HEK293 (cell line): ENCODE results near the gene TMF1.

Experiments used
- CTCF ChIA-PET: fragments of 350-600 bp; formaldehyde crosslinking; extraction: SDS; loops from one replicate; lab custom pipeline; 2021; ENCODE audit warnings: antibody characterized with exemption; lab: Yijun Ruan, JAX
- POLR2A ChIA-PET: fragments of 300-600 bp; formaldehyde crosslinking; extraction: SDS; loops from one replicate; lab custom pipeline; 2020; ENCODE audit warnings: antibody characterized with exemption, inconsistent platforms; lab: Yijun Ruan, JAX
- H3K27ac ChIP-seq: fragments of 200-500 bp; sonication (Bioruptor generic); 2 replicates; pipeline ENCODE4 v1.5.1; 2014; ENCODE audit warnings: low read depth, low read length, control low read depth, inconsistent platforms; ENCODE audit errors: extremely low read depth
- H3K36me3 ChIP-seq, 2 experiments: fragments of 200-500 bp in 1 of 2; sonication (Bioruptor generic) in 1 of 2; 1 replicate in 1 of 2; 2 replicates in 1 of 2; pipeline ENCODE4 v1.5.1; 2014 to 2017; ENCODE audit warnings: inconsistent platforms in 2 of 2, low read length in 2 of 2; ENCODE audit not compliant: control insufficient read depth in 2 of 2, insufficient read depth in 1 of 2
- H3K4me1 ChIP-seq: fragments of 200-500 bp; sonication (Bioruptor generic); 2 replicates; pipeline ENCODE4 v1.5.1; 2014; ENCODE audit warnings: mild to moderate bottlenecking, low read length, inconsistent platforms; ENCODE audit not compliant: control insufficient read depth, insufficient read depth
- H3K4me3 ChIP-seq: 2 replicates; pipeline ENCODE4 v1.5.1; 2011; ENCODE audit warnings: low read depth, mild to moderate bottlenecking, control low read depth, low read length, moderate library complexity
- H3K9me3 ChIP-seq: fragments of 200-500 bp; sonication (Bioruptor generic); 2 replicates; pipeline ENCODE4 v1.5.1; 2014; ENCODE audit warnings: low read depth, low read length, inconsistent platforms; ENCODE audit not compliant: control insufficient read depth, insufficient read depth
- GFI1B ChIP-seq: fragments of 450-650 bp; formaldehyde crosslinking; IDR thresholded peaks from 2 replicates; pipeline ENCODE4 v1.5.1; 2016; ENCODE audit warnings: missing biosample characterization, missing genetic modification characterization
- MZF1 ChIP-seq: fragments of 450-650 bp; formaldehyde crosslinking; IDR thresholded peaks from 2 replicates; pipeline ENCODE4 v1.5.1; 2017; ENCODE audit warnings: missing biosample characterization, missing genetic modification characterization, borderline replicate concordance
- ZFHX2 ChIP-seq: fragments of 450-650 bp; formaldehyde crosslinking; conservative IDR thresholded peaks from 2 replicates; pipeline ENCODE4 v1.5.1; 2016; ENCODE audit warnings: missing biosample characterization, missing genetic modification characterization
- ZFP41 ChIP-seq: fragments of 450-650 bp; formaldehyde crosslinking; IDR thresholded peaks from 2 replicates; pipeline ENCODE4 v1.5.1; 2016; ENCODE audit warnings: missing biosample characterization, missing genetic modification characterization, borderline replicate concordance
- ZFP69B ChIP-seq: fragments of 450-650 bp; formaldehyde crosslinking; IDR thresholded peaks from 2 replicates; pipeline ENCODE4 v1.5.1; 2016; ENCODE audit warnings: missing biosample characterization, missing genetic modification characterization
- ZNF157 ChIP-seq: fragments of 450-650 bp; formaldehyde crosslinking; IDR thresholded peaks from 2 replicates; pipeline ENCODE4 v1.5.1; 2016; ENCODE audit warnings: missing biosample characterization, missing genetic modification characterization
- ZNF16 ChIP-seq: fragments of 450-650 bp; formaldehyde crosslinking; IDR thresholded peaks from 2 replicates; pipeline ENCODE4 v1.5.1; 2016; ENCODE audit warnings: low read depth, missing biosample characterization, missing genetic modification characterization
- ZNF174 ChIP-seq: fragments of 450-650 bp; formaldehyde crosslinking; IDR thresholded peaks from 2 replicates; pipeline ENCODE4 v1.5.0; 2017; ENCODE audit warnings: missing biosample characterization, mild to moderate bottlenecking, missing genetic modification characterization
- ZNF214 ChIP-seq: fragments of 450-650 bp; formaldehyde crosslinking; IDR thresholded peaks from 2 replicates; pipeline ENCODE4 v1.5.1; 2017; ENCODE audit warnings: missing biosample characterization, mild to moderate bottlenecking, missing genetic modification characterization, borderline replicate concordance
- ZNF239 ChIP-seq: fragments of 450-650 bp; formaldehyde crosslinking; IDR thresholded peaks from 2 replicates; pipeline ENCODE4 v1.5.1; 2016; ENCODE audit warnings: missing biosample characterization, missing genetic modification characterization
- ZNF248 ChIP-seq: fragments of 450-650 bp; formaldehyde crosslinking; IDR thresholded peaks from 2 replicates; pipeline ENCODE4 v1.5.1; 2017; ENCODE audit warnings: missing biosample characterization, missing genetic modification characterization
- ZNF292 ChIP-seq: fragments of 450-650 bp; formaldehyde crosslinking; IDR thresholded peaks from 2 replicates; pipeline ENCODE4 v1.5.1; 2016; ENCODE audit warnings: low read depth, missing biosample characterization, missing genetic modification characterization, borderline replicate concordance
- ZNF366 ChIP-seq: fragments of 450-650 bp; formaldehyde crosslinking; conservative IDR thresholded peaks from 2 replicates; pipeline ENCODE4 v1.5.1; 2016; ENCODE audit warnings: missing biosample characterization, missing genetic modification characterization
- ZNF426 ChIP-seq: fragments of 450-650 bp; formaldehyde crosslinking; IDR thresholded peaks from 2 replicates; pipeline ENCODE4 v1.5.1; 2017; ENCODE audit warnings: missing biosample characterization, missing genetic modification characterization, mild to moderate bottlenecking, inconsistent platforms, moderate library complexity
- ZNF433 ChIP-seq: fragments of 450-650 bp; formaldehyde crosslinking; IDR thresholded peaks from 2 replicates; pipeline ENCODE4 v1.5.1; 2016; ENCODE audit warnings: missing biosample characterization, missing genetic modification characterization, low read depth
- ZNF473 ChIP-seq: fragments of 450-650 bp; formaldehyde crosslinking; IDR thresholded peaks from 2 replicates; pipeline ENCODE4 v1.5.1; 2017; ENCODE audit warnings: missing biosample characterization, missing genetic modification characterization
- ZNF521 ChIP-seq: fragments of 450-650 bp; formaldehyde crosslinking; IDR thresholded peaks from 2 replicates; pipeline ENCODE4 v1.5.1; 2017; ENCODE audit warnings: missing biosample characterization, mild to moderate bottlenecking, missing genetic modification characterization
- ZNF548 ChIP-seq: fragments of 450-650 bp; formaldehyde crosslinking; IDR thresholded peaks from 2 replicates; pipeline ENCODE4 v1.5.1; 2016; ENCODE audit warnings: missing biosample characterization, missing genetic modification characterization
- ZNF555 ChIP-seq: fragments of 450-650 bp; formaldehyde crosslinking; conservative IDR thresholded peaks from 2 replicates; pipeline ENCODE4 v1.5.1; 2017; ENCODE audit warnings: missing biosample characterization, mild to moderate bottlenecking, missing genetic modification characterization, inconsistent platforms
- ZNF623 ChIP-seq: fragments of 450-650 bp; formaldehyde crosslinking; IDR thresholded peaks from 2 replicates; pipeline ENCODE4 v1.5.1; 2016; ENCODE audit warnings: missing biosample characterization, missing genetic modification characterization
- ZNF654 ChIP-seq: fragments of 450-650 bp; formaldehyde crosslinking; IDR thresholded peaks from 2 replicates; pipeline ENCODE4 v1.5.1; 2016; ENCODE audit warnings: low read depth, missing biosample characterization, missing genetic modification characterization
- ZNF776 ChIP-seq: fragments of 450-650 bp; formaldehyde crosslinking; IDR thresholded peaks from 2 replicates; pipeline ENCODE4 v1.5.0; 2017; ENCODE audit warnings: missing biosample characterization, missing genetic modification characterization, borderline replicate concordance
- ZSCAN16 ChIP-seq: fragments of 450-650 bp; formaldehyde crosslinking; IDR thresholded peaks from 2 replicates; pipeline ENCODE4 v1.5.1; 2016; ENCODE audit warnings: missing biosample characterization, missing genetic modification characterization
- TF ChIP-seq, protein P1 (sequence below): fragments of 450-650 bp; formaldehyde crosslinking; IDR thresholded peaks from 2 replicates; pipeline ENCODE4 v1.5.1; 2016; ENCODE audit warnings: missing biosample characterization, missing genetic modification characterization
- TF ChIP-seq, protein P2 (sequence below): fragments of 450-650 bp; formaldehyde crosslinking; IDR thresholded peaks from 2 replicates; pipeline ENCODE4 v1.5.1; 2017; ENCODE audit warnings: missing biosample characterization, missing genetic modification characterization
- TF ChIP-seq, protein P3 (sequence below): fragments of 450-650 bp; IDR thresholded peaks from 2 replicates; pipeline ENCODE4 v1.5.1; 2018; ENCODE audit warnings: missing biosample characterization, mild to moderate bottlenecking, missing genetic modification characterization
- TF ChIP-seq, protein P4 (sequence below): fragments of 450-650 bp; formaldehyde crosslinking; IDR thresholded peaks from 2 replicates; pipeline ENCODE4 v1.5.0; 2017; ENCODE audit warnings: missing biosample characterization, missing genetic modification characterization, borderline replicate concordance

The TMF1 gene

DNA sequence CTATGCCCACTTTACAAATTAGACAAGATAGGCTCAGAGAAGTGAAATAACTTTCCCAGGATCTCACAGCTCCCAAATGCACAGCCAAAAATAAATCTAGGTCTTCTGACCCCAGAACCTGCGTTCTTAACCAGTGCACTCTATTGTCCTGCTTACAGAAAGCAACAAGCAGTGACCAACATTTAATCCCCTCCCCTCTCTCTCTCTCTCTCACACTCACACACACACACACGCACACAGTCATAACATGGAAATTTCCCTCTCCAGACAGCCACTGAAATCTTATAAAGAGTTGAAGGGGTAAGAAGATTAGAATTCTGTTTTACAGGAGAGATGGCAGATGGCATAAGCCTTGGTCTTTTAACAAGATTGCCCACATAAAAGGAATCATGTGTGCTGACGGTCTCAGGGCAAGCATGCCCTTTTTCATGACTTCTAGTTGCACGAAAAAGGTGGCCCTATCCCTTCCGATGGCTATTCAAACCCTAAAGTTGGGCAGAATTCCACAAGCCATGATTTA is 68.1 kb downstream of the TMF1 start:
- ChIA-PET POLR2A (no interaction called here), CTCF (interaction anchor here (1.0 kb wide), 1 partner anchor 12 kb away, joined by 3 read pairs; no protein-coding TSS in a partner anchor)

DNA sequence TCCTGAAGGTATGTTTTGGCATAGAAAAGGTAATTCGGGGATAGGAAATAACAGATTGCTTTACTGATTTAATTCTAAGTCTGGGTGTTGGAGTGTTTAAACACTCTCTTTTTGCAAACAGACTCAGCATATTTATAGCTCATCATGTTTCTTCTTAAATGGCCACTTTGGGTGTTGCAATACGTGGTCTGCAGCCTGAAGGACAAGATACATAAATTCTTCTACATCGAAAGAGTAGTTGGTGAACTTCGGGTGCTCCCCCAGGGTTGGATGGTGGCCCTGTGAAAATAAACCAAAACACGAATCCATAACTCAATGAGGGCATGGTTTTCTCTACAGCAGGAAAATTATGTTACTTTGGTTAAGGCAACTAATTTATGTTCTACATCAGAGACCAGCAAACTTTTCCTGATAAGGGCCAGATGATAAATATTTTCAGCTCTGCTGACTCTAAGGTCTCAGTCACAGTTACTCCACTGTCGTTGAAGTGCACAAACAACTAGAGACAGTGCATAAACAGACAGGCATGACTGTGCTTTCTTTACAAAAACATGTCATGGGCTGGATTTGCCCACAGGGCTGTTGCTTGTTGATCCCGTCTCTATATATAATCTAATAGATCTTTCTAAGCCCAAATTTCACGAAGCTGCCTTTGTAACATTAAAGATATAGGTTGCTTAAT is 74.5 kb downstream of the TMF1 start:
- POLR2A ChIA-PET, result interaction anchor here (0.6 kb wide), 1 partner anchor 1954 kb away, joined by 3 read pairs; no protein-coding TSS in a partner anchor
- Histone ChIP-seq H3K36me3 (peaks cover 7 to 64% of the 10 kb centered on the region in 2 experiments; a peak in 2 of 3 replicates), H3K27ac (no peak overlapping the region), H3K4me1 (no peaks in the 10 kb centered on the region), H3K4me3 (no peak overlapping the region), H3K9me3 (no peaks in the 10 kb centered on the region)
- CTCF ChIA-PET, result no interaction called here
- TF ChIP-seq ZNF174 (no peak), MZF1 (tag by site-specific recombination) (no peak), ZNF214 (tag by site-specific recombination) (no peak), ZNF654 (tag by site-specific recombination) (no peak), ZFP41 (tag by site-specific recombination) (no peak), ZNF426 (no peak), ZNF776 (tag by site-specific recombination) (no peak), ZFP69B (tag by site-specific recombination) (no peak), ZNF157 (no peak), ZNF473 (tag by site-specific recombination) (no peak), ZNF292 (no peak), ZNF548 (tag by site-specific recombination) (no peak), ZNF623 (tag by site-specific recombination) (no peak), ZNF239 (tag by site-specific recombination) (no peak), ZNF433 (tag by site-specific recombination) (no peak)
- TF ChIP-seq, protein P1, sequence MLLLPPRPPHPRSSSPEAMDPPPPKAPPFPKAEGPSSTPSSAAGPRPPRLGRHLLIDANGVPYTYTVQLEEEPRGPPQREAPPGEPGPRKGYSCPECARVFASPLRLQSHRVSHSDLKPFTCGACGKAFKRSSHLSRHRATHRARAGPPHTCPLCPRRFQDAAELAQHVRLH (tag by site-specific recombination), result no peak
- TF ChIP-seq, protein P2, sequence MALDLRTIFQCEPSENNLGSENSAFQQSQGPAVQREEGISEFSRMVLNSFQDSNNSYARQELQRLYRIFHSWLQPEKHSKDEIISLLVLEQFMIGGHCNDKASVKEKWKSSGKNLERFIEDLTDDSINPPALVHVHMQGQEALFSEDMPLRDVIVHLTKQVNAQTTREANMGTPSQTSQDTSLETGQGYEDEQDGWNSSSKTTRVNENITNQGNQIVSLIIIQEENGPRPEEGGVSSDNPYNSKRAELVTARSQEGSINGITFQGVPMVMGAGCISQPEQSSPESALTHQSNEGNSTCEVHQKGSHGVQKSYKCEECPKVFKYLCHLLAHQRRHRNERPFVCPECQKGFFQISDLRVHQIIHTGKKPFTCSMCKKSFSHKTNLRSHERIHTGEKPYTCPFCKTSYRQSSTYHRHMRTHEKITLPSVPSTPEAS, result no peak
- TF ChIP-seq, protein P3, sequence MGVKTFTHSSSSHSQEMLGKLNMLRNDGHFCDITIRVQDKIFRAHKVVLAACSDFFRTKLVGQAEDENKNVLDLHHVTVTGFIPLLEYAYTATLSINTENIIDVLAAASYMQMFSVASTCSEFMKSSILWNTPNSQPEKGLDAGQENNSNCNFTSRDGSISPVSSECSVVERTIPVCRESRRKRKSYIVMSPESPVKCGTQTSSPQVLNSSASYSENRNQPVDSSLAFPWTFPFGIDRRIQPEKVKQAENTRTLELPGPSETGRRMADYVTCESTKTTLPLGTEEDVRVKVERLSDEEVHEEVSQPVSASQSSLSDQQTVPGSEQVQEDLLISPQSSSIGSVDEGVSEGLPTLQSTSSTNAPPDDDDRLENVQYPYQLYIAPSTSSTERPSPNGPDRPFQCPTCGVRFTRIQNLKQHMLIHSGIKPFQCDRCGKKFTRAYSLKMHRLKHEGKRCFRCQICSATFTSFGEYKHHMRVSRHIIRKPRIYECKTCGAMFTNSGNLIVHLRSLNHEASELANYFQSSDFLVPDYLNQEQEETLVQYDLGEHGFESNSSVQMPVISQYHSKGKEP (tag by site-specific recombination), result no peak
- TF ChIP-seq, all 188 proteins: peak for 0

More for the DNA sequence above, 68.1 kb downstream of the TMF1 start:
- Histone ChIP-seq H3K4me3 (no peak overlapping the region), H3K36me3 (peaks cover 4 to 83% of the 10 kb centered on the region in 2 experiments; a peak in 2 of 3 replicates), H3K27ac (no peak overlapping the region), H3K9me3 (no peaks in the 10 kb centered on the region), H3K4me1 (no peaks in the 10 kb centered on the region)
- TF ChIP-seq, protein P4, sequence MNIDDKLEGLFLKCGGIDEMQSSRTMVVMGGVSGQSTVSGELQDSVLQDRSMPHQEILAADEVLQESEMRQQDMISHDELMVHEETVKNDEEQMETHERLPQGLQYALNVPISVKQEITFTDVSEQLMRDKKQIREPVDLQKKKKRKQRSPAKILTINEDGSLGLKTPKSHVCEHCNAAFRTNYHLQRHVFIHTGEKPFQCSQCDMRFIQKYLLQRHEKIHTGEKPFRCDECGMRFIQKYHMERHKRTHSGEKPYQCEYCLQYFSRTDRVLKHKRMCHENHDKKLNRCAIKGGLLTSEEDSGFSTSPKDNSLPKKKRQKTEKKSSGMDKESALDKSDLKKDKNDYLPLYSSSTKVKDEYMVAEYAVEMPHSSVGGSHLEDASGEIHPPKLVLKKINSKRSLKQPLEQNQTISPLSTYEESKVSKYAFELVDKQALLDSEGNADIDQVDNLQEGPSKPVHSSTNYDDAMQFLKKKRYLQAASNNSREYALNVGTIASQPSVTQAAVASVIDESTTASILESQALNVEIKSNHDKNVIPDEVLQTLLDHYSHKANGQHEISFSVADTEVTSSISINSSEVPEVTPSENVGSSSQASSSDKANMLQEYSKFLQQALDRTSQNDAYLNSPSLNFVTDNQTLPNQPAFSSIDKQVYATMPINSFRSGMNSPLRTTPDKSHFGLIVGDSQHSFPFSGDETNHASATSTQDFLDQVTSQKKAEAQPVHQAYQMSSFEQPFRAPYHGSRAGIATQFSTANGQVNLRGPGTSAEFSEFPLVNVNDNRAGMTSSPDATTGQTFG (tag by site-specific recombination), result no peak
- TF ChIP-seq ZNF366 (tag by site-specific recombination) (no peak), ZNF16 (tag by site-specific recombination) (no peak), ZNF248 (tag by site-specific recombination) (no peak), ZNF521 (tag by site-specific recombination) (no peak), ZNF555 (no peak), GFI1B (tag by site-specific recombination) (no peak), ZFHX2 (no peak), ZSCAN16 (no peak)
